GM12892 (cell line): ENCODE data around the gene PANK2.

ENCODE experiments used
- DNase-seq: peaks from one replicate; pipeline ENCODE4 v3.0.0; 2011; ENCODE audit not compliant: insufficient read length
- FAIRE-seq: peaks from 2 replicates; lab custom pipeline; 2011; peaks lifted over from hg19 to GRCh38; lab: Jason Lieb, UNC
- POLR2A ChIP-seq: IDR thresholded peaks from 2 replicates; pipeline ENCODE4 v1.6.1; 2011; ENCODE audit warnings: low read depth, low read length, control low read depth
- POLR2AphosphoS5 ChIP-seq: IDR thresholded peaks from 2 replicates; pipeline ENCODE4 v1.6.1; 2011; ENCODE audit warnings: low read depth, low read length, control low read depth
- TAF1 ChIP-seq: IDR thresholded peaks from 2 replicates; pipeline ENCODE4 v1.6.1; 2011; ENCODE audit warnings: low read depth, mild to moderate bottlenecking, control low read depth, low read length, borderline replicate concordance

PANK2 gene

DNA sequence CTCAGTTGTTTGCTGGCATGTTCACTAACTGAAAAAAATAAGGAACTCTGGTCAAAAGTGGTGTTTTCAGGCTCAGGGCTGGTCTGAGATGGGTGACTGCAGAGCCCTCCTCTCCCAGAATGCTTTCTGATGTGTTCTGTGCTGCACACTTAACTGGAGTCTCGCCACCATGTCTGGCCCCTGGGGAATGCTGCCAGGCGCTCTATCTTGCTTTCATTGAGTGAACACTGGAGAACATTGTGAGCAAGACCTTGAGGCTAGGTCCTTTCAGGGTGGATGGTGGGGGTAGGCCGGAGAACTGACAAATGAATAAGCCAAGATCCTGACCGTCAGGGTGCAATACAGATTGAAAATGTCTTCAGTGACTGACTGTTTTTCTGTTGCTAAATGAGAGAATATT lies 19.5 kb downstream of the PANK2 start:
- no peak for TF ChIP-seq TAF1
- no peak for TF ChIP-seq POLR2A
- TF ChIP-seq POLR2AphosphoS5 = no peak
- FAIRE-seq (no peak), DNase-seq (no peak)

DNA sequence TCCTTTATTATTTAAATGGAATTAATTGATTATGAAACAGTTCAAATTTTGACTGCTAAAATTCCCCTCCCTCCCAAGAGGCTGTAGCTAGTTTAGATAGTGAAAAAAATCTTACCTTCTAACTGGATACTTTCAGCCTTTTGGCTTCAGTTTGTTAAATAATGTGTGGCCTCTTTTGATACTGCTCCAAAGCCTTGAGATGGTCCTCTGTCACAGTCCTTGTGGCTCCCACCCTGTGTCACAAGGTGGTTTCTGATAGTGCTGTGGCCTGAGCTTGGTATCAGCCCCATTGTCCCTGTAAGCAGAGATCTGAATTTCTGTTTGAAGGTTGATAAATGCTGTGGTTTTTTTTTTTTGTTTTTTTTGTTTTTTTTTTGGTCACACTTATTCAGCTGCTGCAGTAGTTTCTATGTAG lies 20.8 kb downstream of the PANK2 start:
- TF ChIP-seq POLR2A = no peak
- TF ChIP-seq TAF1 = no peak
- TF ChIP-seq POLR2AphosphoS5 = no peak
- no peak for DNase-seq
- FAIRE-seq = no peak

DNA sequence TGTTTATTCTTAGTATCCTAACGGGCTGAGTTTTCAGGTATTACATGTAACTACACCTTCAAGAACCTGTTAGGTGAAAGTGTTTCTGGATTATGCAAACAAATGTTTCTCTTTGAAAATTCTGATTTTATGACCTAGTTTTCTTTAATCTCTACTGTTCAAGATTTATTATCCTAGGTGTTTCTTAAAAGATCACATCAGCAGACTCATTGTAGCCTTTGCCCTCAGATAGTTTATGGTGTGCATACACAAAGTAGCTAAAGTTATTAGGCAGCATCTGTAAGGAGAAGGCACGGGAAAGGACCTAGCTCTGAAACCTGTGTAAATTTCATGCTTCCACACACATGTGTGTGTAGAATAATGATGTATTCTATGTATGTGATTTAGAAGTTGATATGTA lies 21.7 kb downstream of the PANK2 start:
- DNase-seq (no peak), FAIRE-seq (no peak)
- TF ChIP-seq POLR2A (no peak), TAF1 (no peak), POLR2AphosphoS5 (no peak)

DNA sequence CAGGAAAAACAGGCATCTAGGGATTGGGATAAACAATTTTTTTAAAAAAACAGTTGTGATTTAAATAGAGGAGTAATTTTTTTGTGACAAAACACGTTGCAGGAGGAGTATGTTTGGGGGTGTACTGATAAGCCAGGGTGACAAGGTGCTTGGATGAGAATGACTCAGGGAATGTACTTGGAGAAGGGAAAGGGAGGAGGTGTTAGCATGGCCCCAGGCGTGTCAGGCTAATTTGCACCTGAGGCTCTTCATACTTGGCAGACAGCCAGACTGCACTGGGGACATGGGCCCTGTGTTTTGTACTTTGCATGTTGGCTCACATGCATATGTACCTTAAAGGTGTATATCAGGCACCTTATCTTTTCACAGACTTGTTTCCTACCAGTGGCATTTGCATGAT lies 22.8 kb downstream of the PANK2 start:
- DNase-seq = no peak
- no peak for FAIRE-seq
- TF ChIP-seq POLR2A (0 out of 2 replicates have a peak, but pooled peaks have one; percentile 21), POLR2AphosphoS5 (no peak)

DNA sequence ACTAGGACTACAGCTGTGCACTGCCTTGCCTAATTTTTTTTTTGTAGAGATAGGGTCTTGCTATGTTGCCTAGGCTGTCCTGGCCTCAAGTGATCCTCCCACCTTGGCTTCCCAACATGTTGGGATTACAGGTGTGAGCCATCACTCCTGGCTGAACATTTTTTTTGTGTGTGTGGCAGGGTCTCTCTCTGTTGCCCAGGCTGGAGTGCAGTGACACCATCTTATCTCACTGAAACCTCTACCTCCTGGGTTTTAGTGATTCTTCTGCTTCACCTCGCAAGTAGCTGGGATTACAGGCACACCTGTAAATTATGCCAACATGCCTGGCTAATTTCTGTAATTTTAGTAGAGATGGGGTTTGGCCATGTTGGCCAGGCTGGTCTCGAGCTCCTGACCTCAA lies 25.3 kb downstream of the PANK2 start:
- FAIRE-seq (no peak), DNase-seq (no peak)
- no peak for TF ChIP-seq POLR2A
- TF ChIP-seq TAF1 = no peak
- no peak for TF ChIP-seq POLR2AphosphoS5

DNA sequence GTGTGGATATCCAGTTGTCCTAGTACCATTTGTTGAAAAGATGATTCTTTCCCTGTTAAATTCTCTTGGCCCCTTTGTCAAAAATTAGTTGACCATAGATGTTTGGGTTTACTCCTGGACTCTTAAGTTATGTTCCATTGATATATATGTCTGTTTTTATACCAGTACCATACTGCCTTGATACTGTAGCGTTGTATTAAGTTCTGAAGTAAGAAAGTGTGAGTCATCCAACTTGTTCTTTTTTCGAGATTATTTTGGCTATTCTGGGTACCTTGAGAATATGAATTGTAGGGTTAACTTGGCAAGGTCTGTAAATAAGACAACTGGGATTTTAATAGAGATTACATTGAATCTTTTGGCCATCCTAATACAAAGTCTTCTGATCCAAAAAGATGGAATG lies 26.5 kb downstream of the PANK2 start:
- TF ChIP-seq POLR2AphosphoS5 (no peak), POLR2A (no peak), TAF1 (no peak)
- DNase-seq (no peak), FAIRE-seq (no peak)

DNA sequence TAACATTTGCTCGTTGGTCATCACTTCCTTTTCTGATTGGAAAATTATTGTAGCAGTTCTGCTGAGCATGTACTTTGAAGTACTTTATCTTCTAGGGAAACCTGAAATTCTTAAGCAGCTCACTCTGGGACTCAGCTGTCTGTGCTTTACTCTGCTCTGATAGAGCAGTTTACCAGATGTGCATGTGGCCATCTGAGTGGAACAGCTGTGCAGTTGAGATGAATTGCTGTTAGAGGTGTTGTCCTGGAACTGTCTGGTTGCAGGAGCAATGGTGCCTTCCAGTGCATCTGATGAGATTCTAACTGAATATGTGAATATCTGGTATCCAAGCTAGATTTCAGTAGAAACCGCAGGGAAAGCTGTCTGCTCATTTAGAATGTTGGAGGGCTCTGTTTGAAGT lies 27.2 kb downstream of the PANK2 start:
- FAIRE-seq = no peak
- no peak for TF ChIP-seq TAF1
- no peak for TF ChIP-seq POLR2AphosphoS5
- no peak for TF ChIP-seq POLR2A

DNA sequence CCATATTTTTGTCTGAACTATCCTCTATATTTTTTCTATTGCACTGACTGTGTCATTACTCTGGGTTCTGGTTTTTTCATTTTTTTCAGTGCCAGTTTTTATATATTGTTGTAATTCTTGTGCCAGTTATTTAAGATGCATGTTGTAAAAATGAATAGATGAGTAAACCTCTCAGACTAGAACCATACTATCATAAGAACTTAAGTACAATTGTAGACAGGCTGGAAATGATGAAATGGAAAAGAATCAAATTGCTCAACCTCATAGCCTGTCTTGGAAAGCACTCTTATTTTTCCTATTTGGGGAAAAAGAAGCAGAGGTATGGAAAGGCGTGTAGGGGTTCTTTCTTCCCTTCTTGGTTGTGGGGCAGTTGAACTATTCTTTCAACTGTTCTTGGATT lies 30.2 kb downstream of the PANK2 start:
- DNase-seq = no peak
- FAIRE-seq = no peak
- no peak for TF ChIP-seq POLR2AphosphoS5
- TF ChIP-seq TAF1 = no peak
- no peak for TF ChIP-seq POLR2A

More for the DNA sequence above, 27.2 kb downstream of the PANK2 start:
- DNase-seq = no peak

DNA sequence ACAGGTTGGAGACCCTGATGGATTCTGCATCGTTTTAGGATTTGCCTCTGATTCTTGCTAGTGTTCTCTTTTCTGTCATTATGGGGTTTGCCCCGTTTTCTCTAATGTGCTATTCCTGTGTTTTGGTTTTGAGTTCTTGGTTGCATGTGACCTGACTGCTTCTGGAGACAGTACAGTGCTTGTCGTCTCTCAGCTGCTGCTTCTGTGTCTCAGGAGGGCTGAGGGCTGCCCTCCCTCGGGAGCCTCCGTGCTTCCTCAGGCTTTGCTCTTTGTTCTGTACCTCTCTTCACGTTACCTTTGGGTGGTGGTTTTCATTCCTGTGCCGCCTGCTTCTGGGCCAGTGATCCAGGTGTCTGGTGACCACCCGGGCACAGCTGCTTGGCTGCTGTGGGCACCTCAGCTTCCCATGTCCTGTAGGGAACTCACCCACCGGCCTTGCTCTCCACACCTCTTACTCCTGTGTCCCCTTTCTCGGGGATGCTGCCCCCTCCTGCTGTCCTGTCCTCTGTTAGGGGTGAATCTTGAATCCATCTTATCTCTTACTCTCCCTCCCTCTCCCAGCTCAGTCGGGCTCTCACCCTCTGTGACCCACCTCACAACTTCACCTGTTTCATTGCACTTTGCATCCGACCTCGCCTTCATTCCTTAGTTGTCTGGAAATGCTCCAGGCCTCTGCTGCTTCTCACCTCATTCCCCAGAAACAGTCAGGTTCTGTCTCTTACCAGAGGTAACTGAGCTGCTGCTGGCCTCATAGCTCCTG lies 33.2 kb downstream of the PANK2 start:
- FAIRE-seq (no peak), DNase-seq (no peak)
- no peak for TF ChIP-seq TAF1
- 0 out of 2 replicates have a peak, but pooled peaks have one; percentile 26 for TF ChIP-seq POLR2AphosphoS5

DNA sequence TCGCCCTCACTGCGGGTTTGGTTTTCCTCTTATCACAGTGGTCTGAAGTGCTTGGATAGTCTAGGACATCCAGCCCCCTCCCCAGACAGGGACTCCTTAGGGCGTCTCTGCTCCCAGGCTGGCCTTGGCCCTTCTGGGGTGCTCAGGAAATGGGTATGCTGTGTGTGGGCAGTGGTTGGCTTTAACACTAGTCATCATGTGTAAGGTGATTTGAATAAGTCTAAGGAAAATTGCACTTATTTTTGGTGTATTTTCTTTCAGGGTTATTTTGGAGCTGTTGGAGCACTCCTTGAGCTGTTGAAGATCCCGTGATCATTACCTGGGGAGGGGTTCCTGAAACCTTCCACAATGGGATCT lies 33.8 kb downstream of the PANK2 start:
- DNase-seq (no peak), FAIRE-seq (no peak)
- no peak for TF ChIP-seq POLR2A
- TF ChIP-seq POLR2AphosphoS5 = no peak
- TF ChIP-seq TAF1 = no peak

DNA sequence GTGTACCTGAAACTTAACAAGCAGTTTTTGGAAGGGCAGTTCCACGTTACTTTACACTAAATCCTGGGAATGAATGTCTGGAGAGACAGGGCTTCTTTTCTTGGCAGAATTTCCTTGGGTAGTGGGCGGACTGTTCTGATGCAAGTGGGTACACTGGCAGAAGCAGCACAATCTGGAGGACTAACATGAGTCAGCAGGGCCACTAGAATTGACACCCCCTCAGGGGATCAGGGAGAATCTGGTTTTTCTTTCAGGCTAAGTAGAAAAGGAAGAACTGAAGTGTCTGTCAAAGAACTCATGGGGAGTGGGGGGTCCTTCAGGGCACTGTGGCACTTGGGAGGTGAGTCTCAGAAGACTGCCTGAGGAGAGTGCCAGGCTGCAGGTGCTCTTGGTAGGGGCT lies 34.6 kb downstream of the PANK2 start:
- DNase-seq (no peak), FAIRE-seq (no peak)
- TF ChIP-seq POLR2A = no peak

DNA sequence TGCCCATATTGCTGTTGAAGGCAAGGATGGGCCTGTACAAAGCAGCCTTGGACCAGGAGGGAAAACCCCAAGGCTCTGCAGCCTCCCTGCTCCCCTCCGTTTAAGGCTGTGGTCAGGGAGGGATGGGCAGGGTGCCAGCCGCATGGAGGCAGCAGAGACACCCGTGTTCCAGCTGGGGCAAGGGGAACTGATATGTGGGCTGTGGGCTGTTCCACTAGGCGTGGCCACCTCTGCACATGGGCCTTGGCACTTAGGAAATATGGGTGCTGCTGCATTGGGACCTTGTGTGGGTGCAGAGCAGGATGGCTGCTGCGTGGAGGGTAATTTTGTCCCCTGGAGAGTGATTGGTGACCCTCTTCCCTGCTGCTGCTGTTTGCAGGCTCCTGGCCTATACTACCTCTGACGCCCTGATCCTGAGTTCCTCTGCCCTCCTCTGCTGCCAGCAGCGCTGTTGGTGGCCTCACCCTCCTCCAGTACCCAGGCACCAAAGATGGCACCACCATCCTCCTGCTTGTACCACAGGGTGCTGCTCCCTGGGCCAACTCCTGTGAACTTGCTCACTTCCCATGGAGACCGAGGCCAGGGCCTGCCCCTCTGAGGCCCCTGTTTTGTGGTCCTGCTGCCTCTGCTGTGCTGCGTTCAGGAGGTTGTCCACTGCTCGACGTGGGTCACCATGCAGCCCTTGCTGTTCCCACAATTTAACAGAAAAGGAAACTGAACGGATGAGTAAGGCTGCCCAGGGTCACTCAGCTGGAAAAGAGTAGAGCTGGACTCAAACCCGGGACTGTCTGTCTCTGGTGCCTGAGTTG lies 35.3 kb downstream of the PANK2 start:
- TF ChIP-seq TAF1 = no peak
- TF ChIP-seq POLR2A = peak; percentile 69
- TF ChIP-seq POLR2AphosphoS5 = peak; percentile 85; the same call in 1 of the 2 replicates
- DNase-seq (no peak), FAIRE-seq (no peak)
